GM19025 (cell line): ENCODE results near the gene NAB2.

ENCODE experiments used
- ATAC-seq: cut with Tn5 transposase; IDR thresholded peaks from one replicate; pipeline ENCODE4 v1.9.1; 2021; ENCODE audit warnings: mild to moderate bottlenecking, low read depth, moderate library complexity; ENCODE audit not compliant: unreplicated experiment

The NAB2 gene

GRCh38 chr12:57092876-57093414 is 4.0 kb downstream of the NAB2 start:
- no peak for ATAC-seq

- no peak for ATAC-seq
Measured at GRCh38 chr12:57093415-57094207, 4.7 kb downstream of the NAB2 start.

GRCh38 chr12:57094208-57095160 is 5.6 kb downstream of the NAB2 start:
- no peak for ATAC-seq

GRCh38 chr12:57095440-57095839 is 6.5 kb downstream of the NAB2 start:
- no peak for ATAC-seq

GRCh38 chr12:57096099-57096572 is 7.2 kb downstream of the NAB2 start:
- ATAC-seq, result no peak

- no peak for ATAC-seq
Measured at GRCh38 chr12:57096748-57097553, 8.0 kb downstream of the NAB2 start.

- no peak for ATAC-seq
Measured at GRCh38 chr12:57097554-57097835, 8.6 kb downstream of the NAB2 start.

- ATAC-seq, result no peak
Measured at GRCh38 chr12:57098546-57098945, 9.6 kb downstream of the NAB2 start.

GRCh38 chr12:57099047-57099714 is 10.3 kb downstream of the NAB2 start:
- ATAC-seq, result no peak

- no peak for ATAC-seq
Measured at GRCh38 chr12:57099766-57100165, 10.9 kb downstream of the NAB2 start.

GRCh38 chr12:57101892-57102695 is 13.2 kb downstream of the NAB2 start:
- ATAC-seq, result no peak

- no peak for ATAC-seq
Measured at GRCh38 chr12:57103856-57104255, 14.9 kb downstream of the NAB2 start.

GRCh38 chr12:57104292-57104910 is 15.5 kb downstream of the NAB2 start:
- ATAC-seq, result no peak

- no peak for ATAC-seq
Measured at GRCh38 chr12:57105011-57105753, 16.3 kb downstream of the NAB2 start.

- ATAC-seq, result no peak
Measured at GRCh38 chr12:57106021-57106708, 17.3 kb downstream of the NAB2 start.

GRCh38 chr12:57107456-57108155 is 18.7 kb downstream of the NAB2 start:
- ATAC-seq, result no peak
